ENCODE results near the gene STOML3. TPM values are rescaled to one million over a fixed set of nuclear protein-coding genes. Genes with fewer than 3 reads are reported as not detected.

Gene STOML3
- total RNA-seq, 4 donors from 2014 or later: not detected

DNA sequence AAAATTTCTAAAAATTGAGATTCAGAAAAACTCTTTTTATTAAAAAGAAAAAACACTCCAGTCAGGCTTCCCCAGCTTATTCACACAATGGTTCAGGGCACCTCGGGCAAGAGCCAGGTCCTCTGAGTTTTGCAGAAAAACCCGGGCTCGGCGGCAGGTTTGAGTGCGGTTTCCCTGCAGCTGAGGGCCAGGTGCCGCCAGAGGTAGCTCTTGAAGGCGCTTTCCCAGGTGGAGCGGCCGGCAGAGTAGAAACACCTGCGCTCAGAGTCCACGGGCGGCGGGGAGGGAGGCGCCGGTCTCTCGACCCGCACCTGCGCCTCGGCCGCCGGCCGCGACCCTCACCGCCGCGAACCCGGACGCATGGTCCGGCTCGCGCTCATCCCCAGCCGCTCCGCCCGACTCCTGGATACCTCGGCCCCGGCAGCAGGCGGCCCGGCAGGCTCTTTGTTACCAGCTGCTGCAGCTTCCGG lies 46.8 kb upstream of the STOML3 start:
- Histone ChIP-seq H3K36me3 (no peaks in the 10 kb centered on the region), H3K9me3 (no peaks in the 10 kb centered on the region), H3K4me3 (peak overlapping the region; percentile 61 to 94 (median 90)), H3K4me1 (peaks cover 0 to 29% (median 4%) of the 10 kb centered on the region in 4 donors), H3K27ac (peak overlapping the region; percentile 81 to 91 (median 88)), H3K27me3 (no peaks in the 10 kb centered on the region)
- TF ChIP-seq, protein P1, sequence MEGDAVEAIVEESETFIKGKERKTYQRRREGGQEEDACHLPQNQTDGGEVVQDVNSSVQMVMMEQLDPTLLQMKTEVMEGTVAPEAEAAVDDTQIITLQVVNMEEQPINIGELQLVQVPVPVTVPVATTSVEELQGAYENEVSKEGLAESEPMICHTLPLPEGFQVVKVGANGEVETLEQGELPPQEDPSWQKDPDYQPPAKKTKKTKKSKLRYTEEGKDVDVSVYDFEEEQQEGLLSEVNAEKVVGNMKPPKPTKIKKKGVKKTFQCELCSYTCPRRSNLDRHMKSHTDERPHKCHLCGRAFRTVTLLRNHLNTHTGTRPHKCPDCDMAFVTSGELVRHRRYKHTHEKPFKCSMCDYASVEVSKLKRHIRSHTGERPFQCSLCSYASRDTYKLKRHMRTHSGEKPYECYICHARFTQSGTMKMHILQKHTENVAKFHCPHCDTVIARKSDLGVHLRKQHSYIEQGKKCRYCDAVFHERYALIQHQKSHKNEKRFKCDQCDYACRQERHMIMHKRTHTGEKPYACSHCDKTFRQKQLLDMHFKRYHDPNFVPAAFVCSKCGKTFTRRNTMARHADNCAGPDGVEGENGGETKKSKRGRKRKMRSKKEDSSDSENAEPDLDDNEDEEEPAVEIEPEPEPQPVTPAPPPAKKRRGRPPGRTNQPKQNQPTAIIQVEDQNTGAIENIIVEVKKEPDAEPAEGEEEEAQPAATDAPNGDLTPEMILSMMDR (IDR thresholded peaks at IDR 0.05): no peak
- peak in 1 of 2 donors; percentile 41 for TF ChIP-seq POLR2A (IDR thresholded peaks at IDR 0.05)
- no peak for DNase-seq

DNA sequence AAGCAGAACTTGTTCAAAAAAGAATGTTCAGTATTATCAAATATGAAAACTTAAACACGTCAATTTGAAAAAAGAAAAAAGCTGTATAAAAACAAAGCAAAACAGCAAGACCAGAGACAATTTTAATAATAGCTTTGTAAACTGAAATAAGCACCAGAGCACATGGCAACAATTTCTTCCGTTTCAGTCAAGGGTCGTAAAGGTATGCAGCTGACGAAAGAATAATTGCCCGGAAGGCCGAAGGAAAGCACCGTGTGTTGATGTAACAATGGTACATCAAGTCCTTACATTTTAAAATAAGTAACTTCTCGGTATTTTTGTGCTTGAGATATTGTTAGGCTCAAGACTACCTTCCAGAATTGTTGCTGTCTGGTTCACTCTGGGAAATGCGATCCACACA lies 45.6 kb upstream of the STOML3 start:
- DNase-seq: no peak
- Histone ChIP-seq H3K36me3 (no peaks in the 10 kb centered on the region), H3K4me1 (peaks cover 0 to 29% (median 4%) of the 10 kb centered on the region in 4 donors), H3K27me3 (no peaks in the 10 kb centered on the region), H3K4me3 (peak overlapping the region; percentile 61 to 94 (median 90)), H3K27ac (peak overlapping the region in 1 of 4 donors; percentile 0), H3K9me3 (no peaks in the 10 kb centered on the region)
- TF ChIP-seq POLR2A (IDR thresholded peaks at IDR 0.05): no peak
- TF ChIP-seq, protein P1 (IDR thresholded peaks at IDR 0.05): no peak

DNA sequence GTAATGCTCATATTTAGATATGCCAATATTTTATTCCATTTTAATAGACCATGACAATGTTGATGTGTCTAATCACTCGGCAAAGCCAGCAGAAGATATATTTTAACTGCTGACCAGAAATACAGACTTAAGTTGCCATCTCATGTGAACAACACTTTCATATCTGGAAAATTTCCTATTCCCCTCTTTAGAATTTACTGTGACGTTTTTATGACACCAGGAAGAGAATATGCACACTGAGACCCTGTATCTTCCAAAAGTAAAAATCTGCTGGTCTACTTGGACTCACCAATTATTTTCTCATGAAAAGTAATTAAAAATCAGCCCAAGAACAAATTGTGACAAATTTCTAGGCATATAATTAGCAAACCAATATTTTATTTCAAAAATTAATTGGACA lies 45.2 kb upstream of the STOML3 start:
- TF ChIP-seq, protein P1 (IDR thresholded peaks at IDR 0.05): no peak
- TF ChIP-seq POLR2A (IDR thresholded peaks at IDR 0.05): no peak
- Histone ChIP-seq H3K27ac (no peak overlapping the region), H3K4me1 (peaks cover 0 to 29% (median 4%) of the 10 kb centered on the region in 4 donors)

DNA sequence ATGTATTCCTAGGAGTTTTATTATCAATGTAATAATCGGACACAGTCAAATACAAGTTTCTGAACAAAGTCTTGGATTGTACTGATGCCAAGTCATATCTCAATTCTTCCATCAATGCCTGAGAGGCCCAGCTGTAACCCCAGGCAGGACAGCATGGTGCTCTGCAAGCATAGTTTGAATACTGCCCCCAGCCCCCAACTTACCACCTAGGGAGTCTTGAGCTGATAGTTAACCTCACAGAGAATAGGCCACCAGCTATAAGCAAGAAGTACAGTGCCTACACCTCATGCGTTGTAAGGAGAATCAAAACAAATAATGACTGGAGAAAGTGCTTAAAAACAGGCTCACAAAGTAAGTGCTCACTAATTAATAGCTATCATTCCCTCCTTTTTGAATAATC lies 44.6 kb upstream of the STOML3 start:
- Histone ChIP-seq H3K4me1 (peaks cover 0 to 29% (median 4%) of the 10 kb centered on the region in 4 donors), H3K27me3 (no peaks in the 10 kb centered on the region), H3K4me3 (peak overlapping the region in 2 of 4 donors; percentile 88 to 92), H3K9me3 (no peaks in the 10 kb centered on the region), H3K36me3 (no peaks in the 10 kb centered on the region), H3K27ac (no peak overlapping the region)
- DNase-seq: no peak
- TF ChIP-seq, protein P1 (IDR thresholded peaks at IDR 0.05): no peak
- no peak for TF ChIP-seq POLR2A (IDR thresholded peaks at IDR 0.05)

More for the DNA sequence above, 45.2 kb upstream of the STOML3 start:
- Histone ChIP-seq H3K4me3 (peak overlapping the region in 2 of 4 donors; percentile 88 to 92), H3K9me3 (no peaks in the 10 kb centered on the region), H3K27me3 (no peaks in the 10 kb centered on the region), H3K36me3 (no peaks in the 10 kb centered on the region)
- DNase-seq: no peak

DNA sequence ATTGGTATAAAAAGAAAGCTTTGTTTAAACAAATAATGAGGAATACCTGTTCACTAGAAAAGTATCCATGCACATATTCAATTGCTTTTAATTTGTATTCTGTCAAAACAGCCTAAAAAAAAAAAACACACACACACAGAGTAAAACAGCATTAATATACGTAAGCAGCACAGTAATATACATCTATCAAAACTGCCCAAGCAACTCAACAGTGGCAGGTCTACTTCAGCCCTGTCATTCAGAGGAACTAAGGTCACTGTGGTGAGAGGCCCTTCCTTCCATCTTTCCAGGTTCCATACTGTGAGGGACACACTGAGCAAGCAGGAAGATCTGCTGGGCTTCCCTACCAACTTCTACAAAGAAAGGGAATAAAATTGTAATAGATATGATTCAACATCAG lies 43.5 kb upstream of the STOML3 start:
- DNase-seq: no peak
- Histone ChIP-seq H3K4me3 (no peak overlapping the region), H3K27ac (no peak overlapping the region), H3K4me1 (peaks cover 0 to 22% (median 2%) of the 10 kb centered on the region in 4 donors), H3K36me3 (no peaks in the 10 kb centered on the region), H3K27me3 (no peaks in the 10 kb centered on the region), H3K9me3 (no peaks in the 10 kb centered on the region)
- no peak for TF ChIP-seq POLR2A (IDR thresholded peaks at IDR 0.05)
- TF ChIP-seq, protein P1 (IDR thresholded peaks at IDR 0.05): no peak

All from Peyer's patch (tissue), 4 donors.